IgD-negative memory B cell (primary cell): ENCODE results near the gene PLS3. TPM values are rescaled to one million over a fixed set of nuclear protein-coding genes. Genes with fewer than 3 reads are reported as not detected.

Experiments
- H3K27ac Mint-ChIP-seq, 3 donors: one replicate each; pipeline ENCODE4 v1.8.0; 2020 to 2022; ENCODE audit warnings: mild to moderate bottlenecking in 3 of 3, mixed read lengths in 3 of 3, moderate library complexity in 1 of 3
- H3K27me3 Mint-ChIP-seq: one replicate; pipeline ENCODE4 v1.8.0; 2021; ENCODE audit warnings: mixed read lengths
- H3K36me3 Mint-ChIP-seq: one replicate; pipeline ENCODE4 v1.8.0; 2020; ENCODE audit warnings: mild to moderate bottlenecking, mixed read lengths
- H3K4me1 Mint-ChIP-seq, 3 donors: one replicate each; pipeline ENCODE4 v1.8.0; 2020 to 2022; ENCODE audit warnings: mixed read lengths in 3 of 3, mild to moderate bottlenecking in 1 of 3
- H3K4me3 Mint-ChIP-seq, 4 donors: one replicate each; pipeline ENCODE4 v1.8.0; 2020 to 2022; ENCODE audit warnings: mild to moderate bottlenecking in 4 of 4, mixed read lengths in 4 of 4, moderate library complexity in 3 of 4
- H3K9me3 Mint-ChIP-seq, 3 donors: one replicate each; pipeline ENCODE4 v1.8.0; 2020 to 2021; ENCODE audit warnings: mixed read lengths in 3 of 3, mild to moderate bottlenecking in 1 of 3
- polyA plus RNA-seq: library from polyadenylated mRNA; unstranded; fragments of 300-500 nt; fragmentation: Illumina TruSeq; gene quantifications from one replicate; pipeline ENCODE4 v1.2.3, GENCODE V29; 2021

The PLS3 gene
- polyA plus RNA-seq, 1 donor from 2014 or later: not detected

- Mint-ChIP-seq H3K9me3 (no peaks in the 10 kb centered on the region), H3K27me3 (no peaks in the 10 kb centered on the region), H3K4me1 (no peaks in the 10 kb centered on the region), H3K27ac (no peak overlapping the region), H3K4me3 (no peak overlapping the region), H3K36me3 (no peaks in the 10 kb centered on the region)
These were observed 91.2 kb downstream of the PLS3 start for GRCh38 chrX:115652221-115652620.

- Mint-ChIP-seq H3K27me3 (peaks cover 2% of the 10 kb centered on the region), H3K4me1 (no peaks in the 10 kb centered on the region), H3K4me3 (no peak overlapping the region), H3K36me3 (no peaks in the 10 kb centered on the region), H3K27ac (no peak overlapping the region), H3K9me3 (peaks cover 0 to 2% (median 0%) of the 10 kb centered on the region in 3 donors)
These were observed 104.1 kb downstream of the PLS3 start for GRCh38 chrX:115665122-115665521.

- Mint-ChIP-seq H3K4me3 (no peak overlapping the region), H3K36me3 (no peaks in the 10 kb centered on the region), H3K27ac (no peak overlapping the region), H3K27me3 (peaks cover 2% of the 10 kb centered on the region), H3K9me3 (no peaks in the 10 kb centered on the region), H3K4me1 (no peaks in the 10 kb centered on the region)
These were observed 118.5 kb downstream of the PLS3 start for GRCh38 chrX:115679460-115679859.

- no peak overlapping the region for H3K27ac Mint-ChIP-seq
- no peaks in the 10 kb centered on the region for H3K36me3 Mint-ChIP-seq
- no peak overlapping the region for H3K4me3 Mint-ChIP-seq
- peaks cover 0 to 3% (median 2%) of the 10 kb centered on the region in 3 donors for H3K4me1 Mint-ChIP-seq
- no peaks in the 10 kb centered on the region for H3K9me3 Mint-ChIP-seq
- peaks cover 5% of the 10 kb centered on the region for H3K27me3 Mint-ChIP-seq
These were observed 126.6 kb downstream of the PLS3 start for GRCh38 chrX:115687595-115687994.

GRCh38 chrX:115689931-115690330 is 129.0 kb downstream of the PLS3 start:
- H3K4me1 Mint-ChIP-seq: peaks cover 0 to 3% (median 2%) of the 10 kb centered on the region in 3 donors
- no peaks in the 10 kb centered on the region for H3K9me3 Mint-ChIP-seq
- no peak overlapping the region for H3K4me3 Mint-ChIP-seq
- H3K27me3 Mint-ChIP-seq: peaks cover 5% of the 10 kb centered on the region
- H3K27ac Mint-ChIP-seq: no peak overlapping the region
- H3K36me3 Mint-ChIP-seq: no peaks in the 10 kb centered on the region

GRCh38 chrX:115690511-115691216 is 129.7 kb downstream of the PLS3 start:
- Mint-ChIP-seq H3K4me1 (peaks cover 0 to 3% (median 2%) of the 10 kb centered on the region in 3 donors), H3K27me3 (peaks cover 5% of the 10 kb centered on the region), H3K36me3 (no peaks in the 10 kb centered on the region), H3K9me3 (no peaks in the 10 kb centered on the region), H3K4me3 (no peak overlapping the region), H3K27ac (no peak overlapping the region)

- Mint-ChIP-seq H3K9me3 (no peaks in the 10 kb centered on the region), H3K27ac (no peak overlapping the region), H3K36me3 (no peaks in the 10 kb centered on the region), H3K4me3 (no peak overlapping the region), H3K27me3 (peaks cover 5% of the 10 kb centered on the region), H3K4me1 (peaks cover 0 to 3% (median 2%) of the 10 kb centered on the region in 3 donors)
These were observed 132.5 kb downstream of the PLS3 start for GRCh38 chrX:115693476-115693875.

GRCh38 chrX:115694028-115694427 is 133.1 kb downstream of the PLS3 start:
- Mint-ChIP-seq H3K4me1 (peaks cover 0 to 3% (median 2%) of the 10 kb centered on the region in 3 donors), H3K36me3 (no peaks in the 10 kb centered on the region), H3K4me3 (no peak overlapping the region), H3K27me3 (peaks cover 5% of the 10 kb centered on the region), H3K27ac (no peak overlapping the region), H3K9me3 (no peaks in the 10 kb centered on the region)

- Mint-ChIP-seq H3K27me3 (peaks cover 2% of the 10 kb centered on the region), H3K36me3 (no peaks in the 10 kb centered on the region), H3K4me3 (no peak overlapping the region), H3K27ac (no peak overlapping the region), H3K4me1 (peaks cover 0 to 2% (median 0%) of the 10 kb centered on the region in 3 donors), H3K9me3 (no peaks in the 10 kb centered on the region)
These were observed 135.1 kb downstream of the PLS3 start for GRCh38 chrX:115696039-115696438.

GRCh38 chrX:115696939-115697338 is 136.0 kb downstream of the PLS3 start:
- H3K9me3 Mint-ChIP-seq: no peaks in the 10 kb centered on the region
- no peak overlapping the region for H3K4me3 Mint-ChIP-seq
- H3K27me3 Mint-ChIP-seq: no peaks in the 10 kb centered on the region
- no peak overlapping the region for H3K27ac Mint-ChIP-seq
- no peaks in the 10 kb centered on the region for H3K36me3 Mint-ChIP-seq
- H3K4me1 Mint-ChIP-seq: no peaks in the 10 kb centered on the region

GRCh38 chrX:115697806-115698205 is 136.8 kb downstream of the PLS3 start:
- H3K4me3 Mint-ChIP-seq: no peak overlapping the region
- no peaks in the 10 kb centered on the region for H3K9me3 Mint-ChIP-seq
- no peaks in the 10 kb centered on the region for H3K4me1 Mint-ChIP-seq
- no peaks in the 10 kb centered on the region for H3K27me3 Mint-ChIP-seq
- no peak overlapping the region for H3K27ac Mint-ChIP-seq
- no peaks in the 10 kb centered on the region for H3K36me3 Mint-ChIP-seq
